Common myeloid progenitor, CD34-positive (primary cell): ENCODE results near the gene CAND2.
"Not testable (repeated sequence)": the region's sequence is repeated elsewhere in the genome, so short reads cannot be mapped to it uniquely, and the experiment has no call there.

Experiments used
- CTCF ChIA-PET: fragments of 350-600 bp; sonication (Branson Sonifier 250); formaldehyde crosslinking; loops from one replicate; lab custom pipeline; 2021; ENCODE audit warnings: antibody characterized with exemption; lab: Charles Lee
- POLR2A ChIA-PET: fragments of 350-600 bp; sonication (Branson Sonifier 250); formaldehyde crosslinking; loops from one replicate; lab custom pipeline; 2021; ENCODE audit warnings: antibody characterized with exemption; lab: Charles Lee
- DNase-seq, 3 donors: peaks; one replicate each; pipeline versions ENCODE4 v3.0.0 to v3.0.0-alpha.2; 2013
- H3K27ac ChIP-seq, 2 experiments: 1 replicate in 1 of 2; 2 replicates in 1 of 2; pipeline ENCODE4 v1.7.0; 2013; ENCODE audit warnings: inconsistent platforms in 2 of 2, low read length in 2 of 2, mild to moderate bottlenecking in 2 of 2, low read depth in 1 of 2, moderate library complexity in 1 of 2; ENCODE audit not compliant: severe bottlenecking in 2 of 2, insufficient read depth in 1 of 2, poor library complexity in 1 of 2
- H3K27me3 ChIP-seq, 5 experiments: replicated peaks in 2 of 5; 1 replicate in 3 of 5; 2 replicates in 2 of 5; pipeline versions ENCODE4 v1.6.1 to v1.7.0; 2013; ENCODE audit warnings: low read length in 4 of 5, mild to moderate bottlenecking in 2 of 5, moderate library complexity in 2 of 5, inconsistent platforms in 1 of 5; ENCODE audit not compliant: insufficient read depth in 5 of 5, control insufficient read depth in 4 of 5
- H3K36me3 ChIP-seq, 4 experiments: 1 replicate in 2 of 4; 2 replicates in 2 of 4; pipeline versions ENCODE4 v1.6.1 to v1.7.0; 2013; ENCODE audit warnings: low read length in 3 of 4, control low read depth in 1 of 4, mild to moderate bottlenecking in 1 of 4; ENCODE audit not compliant: control insufficient read depth in 4 of 4, insufficient read depth in 4 of 4
- H3K4me1 ChIP-seq, 4 experiments: 1 replicate in 3 of 4; 2 replicates in 1 of 4; pipeline versions ENCODE4 v1.6.1 to v1.7.1; 2013; ENCODE audit warnings: low read length in 3 of 4, mild to moderate bottlenecking in 3 of 4, control low read depth in 1 of 4, inconsistent platforms in 1 of 4, moderate library complexity in 1 of 4; ENCODE audit not compliant: control insufficient read depth in 4 of 4, insufficient read depth in 4 of 4; ENCODE audit errors: control extremely low read depth in 1 of 4
- H3K4me3 ChIP-seq, 7 experiments: 1 replicate in 4 of 7; 2 replicates in 3 of 7; pipeline versions ENCODE4 v1.5.1 to v1.7.0; 2013; ENCODE audit warnings: mild to moderate bottlenecking in 7 of 7, low read length in 6 of 7, moderate library complexity in 6 of 7, inconsistent platforms in 2 of 7, low read depth in 2 of 7, control low read depth in 1 of 7; ENCODE audit not compliant: insufficient read depth in 4 of 7, control insufficient read depth in 1 of 7; ENCODE audit errors: extremely low read depth in 1 of 7
- H3K9me3 ChIP-seq, 5 experiments: 1 replicate in 4 of 5; 2 replicates in 1 of 5; pipeline versions ENCODE4 v1.6.1 to v1.7.1; 2013; ENCODE audit warnings: low read length in 4 of 5, mild to moderate bottlenecking in 2 of 5, inconsistent platforms in 1 of 5, low read depth in 1 of 5, moderate library complexity in 1 of 5; ENCODE audit not compliant: control insufficient read depth in 4 of 5, insufficient read depth in 2 of 5; ENCODE audit errors: control extremely low read depth in 1 of 5
- WGBS: methylation state at CpG from one replicate; pipeline ENCODE4 v1.1.5; 2013; ENCODE audit not compliant: insufficient coverage; 5-methylcytosine and 5-hydroxymethylcytosine counted together

CAND2 gene

GRCh38 chr3:12841970-12842328 is 45.5 kb downstream of the CAND2 start:
- H3K9me3 ChIP-seq: no peaks in the 10 kb centered on the region
- H3K27ac ChIP-seq: peak overlapping the region; percentile 99 to 100
- H3K27me3 ChIP-seq: no peaks in the 10 kb centered on the region
- ChIA-PET CTCF (interaction anchor here (1.0 to 3.2 kb wide), 15 partner anchors 9 to 242 kb away, joined by 3 to 19 read pairs (median 5); no protein-coding TSS in a partner anchor), POLR2A (interaction anchor here (0.7 kb wide), 3 partner anchors 15 to 44 kb away, joined by 3 read pairs; no protein-coding TSS in a partner anchor)
- H3K36me3 ChIP-seq: peaks cover 11 to 32% (median 31%) of the 10 kb centered on the region in 4 experiments
- H3K4me1 ChIP-seq: peaks cover 4 to 31% (median 24%) of the 10 kb centered on the region in 4 experiments
- peak overlapping the region in 1 of 7 experiments; percentile 86 for H3K4me3 ChIP-seq
- no peak for DNase-seq
- WGBS: 48% methylated on average over 3 of the region's 7 CpGs

- H3K4me3 ChIP-seq: no peak overlapping the region
- WGBS: 100% methylated on average over 2 of the region's 4 CpGs
- peaks cover 6 to 27% (median 26%) of the 10 kb centered on the region in 4 experiments for H3K36me3 ChIP-seq
- no peaks in the 10 kb centered on the region for H3K9me3 ChIP-seq
- ChIA-PET POLR2A (interaction anchor here (0.7 kb wide), 1 partner anchor 45 kb away, joined by 3 read pairs; no protein-coding TSS in a partner anchor), CTCF (interaction anchor here (1.3 to 3.2 kb wide), 9 partner anchors 8 to 242 kb away, joined by 3 to 19 read pairs (median 6); no protein-coding TSS in a partner anchor)
- DNase-seq: no peak
- peak overlapping the region in 1 of 2 experiments; percentile 100 for H3K27ac ChIP-seq
- H3K27me3 ChIP-seq: no peaks in the 10 kb centered on the region
- peaks cover 4 to 31% (median 24%) of the 10 kb centered on the region in 4 experiments for H3K4me1 ChIP-seq
Observed at GRCh38 chr3:12842469-12842868, 46.0 kb downstream of the CAND2 start.

GRCh38 chr3:12845811-12846210 is 49.3 kb downstream of the CAND2 start:
- Histone ChIP-seq H3K27ac (no peak overlapping the region), H3K4me1 (peaks cover 0 to 2% (median under 1%) of the 10 kb centered on the region in 4 experiments), H3K36me3 (no peaks in the 10 kb centered on the region), H3K27me3 (no peaks in the 10 kb centered on the region), H3K9me3 (no peaks in the 10 kb centered on the region), H3K4me3 (no peak overlapping the region)
- no peak for DNase-seq
- whole genome bisulfite sequencing: no CpG with 5 or more reads among the region's 1 CpG
- POLR2A ChIA-PET: no interaction called here
- CTCF ChIA-PET: no interaction called here

DNA sequence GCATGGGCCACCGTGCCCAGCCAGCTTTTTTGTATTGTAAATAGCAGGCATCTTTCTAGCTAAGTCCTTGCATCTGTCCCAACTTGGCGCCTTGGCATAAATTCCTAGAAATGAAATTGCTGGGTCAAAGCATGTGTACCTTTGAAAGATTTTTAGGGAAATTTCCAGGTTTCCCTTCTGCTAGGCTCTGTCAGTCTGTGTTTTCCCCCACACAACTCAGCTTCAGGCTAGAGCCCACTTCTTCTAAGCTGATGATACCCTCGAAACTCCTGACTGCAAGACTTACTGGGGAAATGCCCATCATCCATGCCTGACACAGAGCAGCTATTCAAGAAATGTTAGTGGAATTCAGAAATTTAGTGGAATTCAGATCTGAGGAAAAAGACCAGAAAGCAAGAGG is 55.7 kb downstream of the CAND2 start:
- WGBS: 100% methylated on average over 1 of the region's 3 CpGs
- Histone ChIP-seq H3K9me3 (no peaks in the 10 kb centered on the region), H3K27ac (no peak overlapping the region), H3K4me3 (no peak overlapping the region), H3K27me3 (peaks cover 0 to 7% (median 0%) of the 10 kb centered on the region in 5 experiments), H3K36me3 (no peaks in the 10 kb centered on the region), H3K4me1 (no peaks in the 10 kb centered on the region)
- ChIA-PET POLR2A (no interaction called here), CTCF (interaction anchor here (0.8 to 1.7 kb wide), 3 partner anchors 9 to 16 kb away, joined by 3 to 6 read pairs (median 4); partner anchors contain the start of gene RPL32)
- DNase-seq: no peak

DNA sequence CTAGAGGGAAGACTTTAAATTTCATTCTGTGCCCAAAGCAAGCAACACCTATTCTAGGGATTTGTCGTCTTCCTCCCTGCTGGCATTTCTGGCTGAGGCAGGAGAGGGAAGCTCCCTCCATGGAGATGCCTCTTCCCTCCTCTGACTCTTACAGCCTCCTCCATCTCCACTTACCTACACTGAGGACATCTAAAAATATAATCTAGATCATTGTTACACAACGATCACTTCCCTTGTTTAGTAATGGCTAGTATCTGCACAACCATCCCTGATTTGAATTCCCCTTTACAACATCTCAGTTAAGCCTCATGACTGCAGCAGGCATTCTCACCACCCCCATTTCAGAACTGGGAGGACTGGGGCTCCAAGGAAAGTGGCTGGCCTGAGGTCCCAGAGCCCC is 57.4 kb downstream of the CAND2 start:
- H3K36me3 ChIP-seq, H3K27ac ChIP-seq, H3K9me3 ChIP-seq, H3K4me3 ChIP-seq, H3K4me1 ChIP-seq, DNase-seq, H3K27me3 ChIP-seq, POLR2A ChIA-PET: not testable (repeated sequence)
- CTCF ChIA-PET: interaction anchor here (1.0 to 1.2 kb wide), 2 partner anchors 12 to 23 kb away, joined by 3 to 9 read pairs; partner anchors contain the start of gene RPL32
- 100% methylated on average over 1 of the region's 2 CpGs for WGBS

DNA sequence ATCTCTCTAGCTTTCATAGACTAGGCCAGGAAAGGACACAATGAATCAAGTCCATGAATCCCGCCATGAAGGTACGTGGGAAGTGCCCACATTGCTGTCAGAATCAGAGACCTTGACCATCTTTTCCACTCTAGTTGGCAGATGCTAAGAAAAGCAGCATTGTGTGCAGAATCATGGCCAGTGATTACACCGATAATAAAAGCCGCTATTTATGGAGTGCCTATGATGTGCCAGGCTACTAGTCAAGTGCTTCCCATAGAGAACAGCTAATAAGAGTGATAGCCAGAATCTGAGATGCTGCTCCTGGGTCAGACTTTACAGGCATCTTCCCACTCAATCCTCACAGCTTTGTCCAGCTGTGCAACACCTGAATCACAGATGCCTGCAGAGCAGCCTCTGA is 58.1 kb downstream of the CAND2 start:
- Histone ChIP-seq H3K27me3 (peaks cover 0 to 7% (median 0%) of the 10 kb centered on the region in 5 experiments), H3K9me3 (no peaks in the 10 kb centered on the region), H3K4me3 (no peak overlapping the region), H3K27ac (no peak overlapping the region), H3K36me3 (no peaks in the 10 kb centered on the region), H3K4me1 (no peaks in the 10 kb centered on the region)
- ChIA-PET POLR2A (no interaction called here), CTCF (interaction anchor here (1.2 kb wide), 1 partner anchor 12 kb away, joined by 9 read pairs; the partner anchor contains the start of gene RPL32)
- 100% methylated on average over 1 of the region's 4 CpGs for WGBS
- DNase-seq: no peak

- H3K9me3 ChIP-seq: no peaks in the 10 kb centered on the region
- no peaks in the 10 kb centered on the region for H3K4me1 ChIP-seq
- ChIA-PET CTCF (interaction anchor here (1.1 to 1.6 kb wide), 2 partner anchors 38 to 46 kb away, joined by 3 to 5 read pairs; no protein-coding TSS in a partner anchor), POLR2A (no interaction called here)
- DNase-seq: no peak
- 100% methylated on average over 5 of the region's 5 CpGs for WGBS
- H3K36me3 ChIP-seq: no peaks in the 10 kb centered on the region
- no peak overlapping the region for H3K27ac ChIP-seq
- H3K4me3 ChIP-seq: no peak overlapping the region
- H3K27me3 ChIP-seq: peaks cover 0 to 7% (median 0%) of the 10 kb centered on the region in 5 experiments
Observed at GRCh38 chr3:12856626-12857025, 60.1 kb downstream of the CAND2 start.
